Stimulated activated CD8-positive, alpha-beta memory T cell treated with anti-CD3 and anti-CD28 coated beads, Interleukin-15, amount 100 ng/mL, for 4 hours (primary cell): ENCODE results near the gene ADAM22.

Experiments used
- DNase-seq, 2 donors: peaks; one replicate each; pipeline ENCODE4 v3.0.0-alpha.2; 2020; ENCODE audit warnings: low read depth in 2 of 2

Gene ADAM22

DNA sequence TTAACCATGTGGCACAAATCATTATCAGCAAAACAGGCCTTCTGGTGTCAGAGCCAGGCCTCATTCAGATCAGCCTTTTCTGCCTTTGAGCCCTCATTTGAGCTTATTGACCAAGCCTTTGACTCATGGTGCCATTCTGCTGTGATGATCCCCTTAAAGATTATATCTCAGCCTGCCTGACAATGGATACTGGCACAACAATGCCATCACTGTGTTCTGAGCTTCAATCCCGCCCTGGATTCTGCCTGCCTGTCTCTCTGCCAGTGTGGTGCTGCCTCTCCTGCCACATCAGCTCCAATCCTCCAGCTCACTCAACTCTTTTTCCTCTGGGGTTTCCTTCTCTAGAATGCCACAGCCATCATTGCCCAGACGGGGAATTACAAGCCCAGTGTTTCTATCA, 233.2 kb downstream of the ADAM22 start:
- no peak for DNase-seq

DNA sequence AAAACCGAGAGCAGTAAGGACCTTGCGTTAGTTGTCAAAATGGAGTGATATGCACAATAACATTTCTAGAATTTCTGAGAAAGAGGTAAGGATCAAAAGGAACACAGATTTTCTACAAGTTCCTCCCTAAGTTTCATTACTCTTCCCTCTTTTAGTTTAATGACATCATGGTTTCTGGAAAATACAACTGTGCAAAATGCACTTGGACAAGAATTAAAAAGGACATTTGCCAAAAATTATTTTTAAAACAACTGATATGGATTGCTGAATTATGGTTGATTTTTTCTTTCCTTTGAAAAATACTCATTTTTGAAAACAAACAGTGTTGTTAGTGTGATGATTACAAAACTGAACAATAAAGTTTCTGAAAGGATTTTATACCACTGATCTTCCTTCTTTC, 233.7 kb downstream of the ADAM22 start:
- DNase-seq, result no peak

DNA sequence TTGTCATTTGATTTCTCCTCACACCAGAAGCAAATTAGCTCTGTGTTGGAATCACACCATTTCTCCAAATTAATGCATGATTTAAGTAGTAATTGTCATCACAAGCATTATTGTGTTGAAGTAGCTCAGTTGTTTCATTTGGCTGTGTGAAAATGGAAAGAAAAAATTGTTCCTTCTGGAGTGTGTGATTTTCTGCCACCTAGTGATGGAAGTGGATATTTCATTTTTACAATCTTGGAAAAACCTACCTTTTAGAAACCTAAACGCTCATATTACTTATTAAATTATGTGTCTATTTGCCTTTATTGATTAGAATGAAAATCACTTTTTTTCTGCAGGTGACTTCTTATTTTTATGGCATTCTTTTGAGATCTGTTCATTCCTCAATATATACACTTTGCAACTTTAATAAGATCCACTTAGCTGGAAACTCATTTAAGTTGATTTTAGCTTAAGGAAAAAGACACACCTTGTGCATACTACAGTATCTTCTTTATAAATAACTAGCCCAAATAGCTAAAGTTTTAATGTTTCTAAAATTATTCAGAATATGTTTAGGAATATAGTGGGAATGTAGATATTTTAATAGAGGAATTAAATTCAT, 235.8 kb downstream of the ADAM22 start:
- DNase-seq, result no peak

DNA sequence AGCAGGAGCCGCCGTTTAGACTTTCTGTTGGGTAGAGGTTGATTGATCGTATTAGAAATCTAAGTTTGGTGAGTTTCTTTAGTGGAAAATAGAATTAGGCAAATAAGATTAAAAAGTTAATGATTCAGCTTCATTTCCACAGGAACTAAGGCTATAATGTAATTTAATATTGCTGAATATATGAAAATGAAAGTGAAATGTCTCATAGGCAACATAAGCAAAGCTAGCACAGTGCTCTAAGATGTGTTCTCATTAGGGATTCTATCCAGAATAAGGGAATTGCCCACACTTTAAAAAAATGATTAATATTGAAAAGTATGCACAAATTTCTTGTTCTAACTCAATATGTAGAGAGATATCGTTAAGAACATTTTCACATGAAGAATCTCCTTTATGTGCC, 238.8 kb downstream of the ADAM22 start:
- DNase-seq, result no peak

DNA sequence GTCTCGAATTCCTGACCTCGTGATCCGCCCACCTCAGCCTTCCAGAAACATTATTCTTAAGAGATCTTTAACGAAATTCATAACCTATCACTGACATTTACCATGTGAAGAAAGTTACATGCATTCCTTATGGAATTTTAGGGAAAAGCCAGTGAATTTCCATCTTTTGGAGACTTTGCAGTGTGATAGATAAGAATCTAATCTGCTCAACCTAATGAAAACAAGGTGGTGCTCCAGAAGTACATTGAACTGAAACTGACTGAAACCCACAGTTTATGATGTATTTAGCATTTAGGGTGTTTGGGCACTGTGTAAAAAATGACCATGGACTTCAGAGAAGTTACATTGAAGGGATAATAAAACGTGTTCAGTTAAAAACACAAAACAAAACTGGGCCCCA, 242.1 kb downstream of the ADAM22 start:
- no peak for DNase-seq

DNA sequence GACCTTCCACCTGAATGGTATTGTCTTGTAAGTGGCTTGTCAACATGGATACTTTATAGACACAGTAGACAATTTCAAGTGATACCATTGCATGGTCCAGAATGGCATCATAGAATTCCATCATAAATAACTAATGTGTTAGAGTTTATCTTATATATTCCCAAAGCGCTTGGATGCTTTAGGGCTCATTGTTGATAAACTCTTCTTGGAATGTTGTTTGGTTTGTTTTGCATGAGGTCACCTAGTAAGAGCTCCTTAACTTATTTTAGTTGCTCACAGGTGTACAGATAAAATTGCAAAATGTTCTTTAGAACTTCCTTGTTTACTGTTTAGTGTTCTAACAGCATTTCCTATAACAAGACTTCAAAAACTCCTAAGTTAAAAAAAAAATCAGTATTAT, 249.0 kb downstream of the ADAM22 start:
- no peak for DNase-seq

DNA sequence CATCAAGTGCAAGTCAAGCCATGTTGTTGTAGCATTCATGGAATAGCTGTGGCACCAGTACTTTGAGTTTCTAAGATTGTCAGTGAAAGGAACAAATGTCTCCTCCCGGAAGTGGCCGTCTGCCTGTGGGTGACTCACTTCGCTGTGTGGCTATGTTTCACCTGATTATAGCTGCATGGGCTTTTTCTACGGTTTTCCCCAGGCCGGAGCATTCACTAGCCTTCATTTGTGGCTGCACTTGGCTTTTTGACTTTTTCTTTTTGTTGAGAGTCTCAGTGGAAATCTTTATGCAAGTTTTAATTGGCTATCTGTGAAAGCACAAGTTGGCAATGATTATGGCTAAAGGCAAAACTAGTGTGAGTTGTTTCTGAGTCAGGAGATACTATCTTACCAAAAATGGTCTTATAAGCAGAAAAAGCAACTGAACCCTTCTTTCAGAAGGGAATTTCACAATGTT, 250.8 kb downstream of the ADAM22 start:
- no peak for DNase-seq

DNA sequence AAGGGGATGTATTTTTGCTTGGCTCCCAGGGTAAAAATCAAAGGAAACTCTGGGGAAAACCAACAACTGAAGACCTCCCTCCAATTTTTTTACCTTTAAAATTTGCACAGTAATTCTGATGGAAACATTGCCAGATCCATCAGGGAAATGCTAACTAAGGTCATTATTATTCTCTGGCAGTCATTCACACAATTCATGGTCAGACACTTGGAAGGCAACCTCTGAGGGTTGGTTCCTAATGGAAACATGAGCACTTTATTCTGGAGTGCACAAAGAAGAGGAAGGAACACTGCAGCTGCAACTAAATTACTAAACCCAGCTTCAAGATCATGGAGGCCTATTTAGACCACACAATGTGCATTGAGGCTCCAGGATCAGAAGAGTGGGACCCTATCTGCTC, 251.6 kb downstream of the ADAM22 start:
- no peak for DNase-seq

DNA sequence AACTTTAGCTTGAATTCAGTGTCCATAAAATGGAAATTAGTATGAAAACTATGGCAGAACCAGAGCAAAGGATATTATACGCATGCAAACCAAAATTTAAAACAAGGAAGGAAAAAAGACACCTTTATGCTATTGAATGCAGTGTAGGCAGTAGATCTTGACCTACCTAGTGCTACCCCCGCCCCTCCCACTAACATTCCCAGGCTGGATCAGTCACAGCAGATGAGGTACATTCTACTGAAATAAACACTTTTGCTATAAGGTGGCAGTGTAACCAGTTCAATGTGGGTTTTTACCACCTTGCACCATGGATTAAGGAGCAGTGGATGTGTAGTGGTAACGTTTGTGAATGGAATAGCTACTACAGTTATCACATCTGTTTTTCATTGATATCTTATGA, 257.9 kb downstream of the ADAM22 start:
- no peak for DNase-seq

DNA sequence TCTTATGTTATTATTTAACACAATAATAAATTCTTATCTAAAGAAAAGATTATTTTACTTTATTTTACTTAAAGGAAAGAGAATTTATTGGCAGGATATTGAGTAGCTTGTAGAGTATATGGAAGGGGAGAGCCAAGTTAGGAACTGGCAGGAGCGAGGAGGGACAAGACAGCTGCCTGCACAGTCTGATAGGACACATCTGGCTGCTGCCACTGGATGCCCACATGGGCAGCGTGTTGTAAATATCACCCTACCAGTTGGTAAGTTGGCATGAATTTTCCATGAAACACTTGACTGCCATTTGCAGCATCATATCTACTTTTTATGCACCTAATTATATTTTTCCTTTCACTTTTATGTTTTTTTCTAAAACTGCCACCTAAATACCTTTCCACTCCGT, 266.2 kb downstream of the ADAM22 start:
- DNase-seq, result no peak

DNA sequence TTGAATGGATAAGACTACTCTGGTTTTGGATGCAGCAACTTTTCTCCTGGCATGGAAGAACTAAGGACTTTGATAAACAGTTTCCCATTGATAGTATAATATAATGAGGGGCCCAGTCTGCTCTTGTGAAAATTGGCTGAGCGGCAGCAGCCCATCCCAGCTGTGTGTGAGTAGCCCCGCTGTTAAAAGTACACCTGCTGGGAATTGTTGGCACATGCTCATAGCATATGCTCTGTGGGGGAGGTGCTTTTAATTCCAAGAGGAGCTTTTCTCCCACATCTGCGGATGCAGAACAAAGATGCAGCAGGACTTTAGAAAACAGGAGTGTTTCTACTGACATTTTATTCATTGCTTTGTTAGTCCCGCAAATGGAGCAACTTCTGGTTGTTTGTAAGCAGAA, 266.7 kb downstream of the ADAM22 start:
- no peak for DNase-seq

DNA sequence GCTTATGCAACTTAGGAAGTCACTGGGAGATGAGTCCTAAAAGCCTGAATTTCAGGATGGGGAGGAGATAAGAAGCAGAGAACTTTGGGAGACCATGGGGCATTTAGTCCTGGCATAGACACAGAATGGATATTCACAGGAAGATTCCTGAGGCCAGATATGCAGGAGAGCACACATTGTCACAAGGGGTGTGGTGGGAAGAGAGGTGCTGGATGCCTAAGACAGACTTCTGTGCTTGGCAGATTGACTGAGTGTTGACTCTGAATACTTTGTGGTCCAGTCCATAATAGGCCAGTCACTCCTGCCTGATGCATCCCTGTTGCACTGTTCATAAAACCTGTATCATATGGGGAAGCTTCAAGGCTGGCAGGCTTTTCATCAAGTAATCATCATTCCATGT, 267.3 kb downstream of the ADAM22 start:
- no peak for DNase-seq

DNA sequence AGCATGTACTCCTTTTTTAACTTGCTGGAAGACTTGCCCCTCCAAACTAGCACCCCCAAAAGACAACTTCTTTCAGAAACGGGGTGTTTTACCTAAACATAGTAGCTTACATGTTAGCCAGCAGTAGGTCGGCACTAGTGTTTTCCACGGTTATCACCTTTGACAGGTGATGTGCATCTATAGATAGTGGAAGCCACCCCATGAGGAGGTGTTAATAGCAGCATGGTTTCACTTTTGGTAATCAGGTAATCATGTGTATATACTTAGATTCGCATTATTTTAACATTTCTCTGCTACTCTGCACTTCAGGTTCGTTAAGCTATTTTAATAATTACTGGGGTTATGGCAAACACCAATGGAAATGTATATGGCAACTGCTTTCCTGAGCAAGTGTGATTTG, 268.2 kb downstream of the ADAM22 start:
- DNase-seq, result no peak

DNA sequence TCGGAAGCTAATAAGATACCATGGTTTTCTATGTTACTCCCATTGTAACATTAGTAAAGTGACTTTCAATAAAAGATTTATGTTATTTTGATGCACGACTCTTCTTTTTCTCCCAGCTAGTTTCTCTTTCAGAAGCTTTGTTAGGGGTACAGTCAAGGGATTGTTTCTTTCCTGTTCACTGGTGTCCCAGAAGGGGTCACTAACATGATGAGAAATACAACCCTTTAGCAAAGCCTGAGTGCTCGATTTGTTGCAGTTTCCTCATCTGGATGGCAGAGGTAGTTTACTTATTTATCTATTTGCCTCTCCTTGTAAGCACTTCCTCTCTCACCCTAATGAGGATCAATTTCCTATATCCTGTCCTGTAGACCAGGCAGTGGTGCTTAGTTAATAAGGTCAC, 268.7 kb downstream of the ADAM22 start:
- no peak for DNase-seq

DNA sequence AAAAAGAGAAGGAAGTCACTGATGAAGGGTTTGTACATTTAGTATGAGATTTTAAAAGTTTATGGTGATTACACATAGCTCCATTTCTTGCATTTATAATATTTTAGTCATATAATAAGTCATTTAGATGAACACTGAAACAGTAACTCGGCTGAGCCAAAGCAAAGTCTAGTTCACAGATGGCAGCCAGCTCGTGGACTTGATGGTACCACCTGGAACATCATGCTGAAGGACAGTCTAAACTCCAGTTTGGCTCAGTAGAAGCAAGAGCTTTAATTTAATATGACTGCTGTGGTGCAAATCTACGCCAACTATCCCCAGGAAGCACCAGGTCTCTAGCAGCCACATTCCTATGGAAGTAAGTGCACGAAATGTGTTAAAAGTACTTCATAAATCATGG, 269.4 kb downstream of the ADAM22 start:
- no peak for DNase-seq

DNA sequence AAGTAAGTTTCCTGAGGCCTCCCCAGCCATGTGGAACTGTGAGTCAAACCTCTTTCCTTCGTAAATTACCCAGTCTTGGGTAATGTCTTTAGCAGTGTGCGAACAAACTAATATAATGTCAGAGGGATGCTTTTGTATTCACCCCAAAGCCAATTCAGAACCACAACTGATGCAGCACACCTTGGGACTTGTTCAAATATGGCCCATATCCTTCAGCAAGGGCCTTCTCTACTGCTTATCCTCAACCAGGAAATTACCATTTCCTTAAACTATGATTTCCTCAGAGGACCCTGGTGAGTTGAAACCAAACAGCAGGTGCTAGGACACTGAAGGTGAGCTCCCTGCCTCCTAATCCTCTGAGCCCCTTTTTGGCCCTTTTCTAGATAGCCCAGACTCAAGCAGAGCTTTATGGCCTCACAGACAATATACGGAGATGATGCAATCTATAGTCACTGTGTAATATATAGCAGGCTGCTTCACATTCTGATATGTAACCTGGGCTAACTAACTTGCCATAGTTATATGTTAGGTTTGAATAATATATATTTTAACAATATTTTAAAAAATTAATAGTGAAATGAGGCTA, 270.6 kb downstream of the ADAM22 start:
- DNase-seq, result no peak

DNA sequence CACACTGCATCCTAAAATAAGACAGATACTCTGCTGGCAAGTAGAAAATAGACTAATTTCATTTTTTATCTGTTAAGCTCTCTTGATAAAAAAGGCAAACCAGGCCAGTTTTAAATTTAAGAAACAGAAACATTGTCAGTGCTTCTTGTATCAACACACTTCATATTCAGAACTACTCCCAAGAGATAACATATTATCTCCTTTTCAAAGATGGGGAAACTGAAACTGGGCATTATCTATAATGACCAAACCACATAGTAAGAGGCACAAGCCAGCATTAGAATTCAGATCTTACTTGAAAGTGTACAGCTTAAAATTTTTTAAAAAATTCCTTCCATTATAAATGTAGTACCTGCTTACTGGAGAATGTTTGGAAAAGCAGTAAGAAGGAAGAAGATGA, 271.1 kb downstream of the ADAM22 start:
- no peak for DNase-seq

DNA sequence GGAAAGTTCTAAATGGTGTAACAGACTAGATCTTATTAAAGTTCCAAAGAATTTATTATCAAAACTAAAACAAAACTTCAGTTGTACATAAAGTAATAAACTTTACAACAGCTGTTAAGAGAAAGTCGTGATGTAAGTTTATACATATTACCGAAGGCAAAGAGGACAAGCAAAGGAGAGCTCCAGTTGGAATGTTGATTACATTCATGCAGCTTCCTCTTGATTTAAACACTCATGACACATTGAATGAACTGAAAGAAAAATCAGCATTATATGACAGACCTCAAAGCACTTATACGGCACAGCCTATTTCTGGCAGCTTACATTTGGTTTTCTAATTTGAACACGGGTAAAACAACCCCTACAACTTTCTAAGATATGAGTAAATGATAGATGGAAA, 272.2 kb downstream of the ADAM22 start:
- no peak for DNase-seq

DNA sequence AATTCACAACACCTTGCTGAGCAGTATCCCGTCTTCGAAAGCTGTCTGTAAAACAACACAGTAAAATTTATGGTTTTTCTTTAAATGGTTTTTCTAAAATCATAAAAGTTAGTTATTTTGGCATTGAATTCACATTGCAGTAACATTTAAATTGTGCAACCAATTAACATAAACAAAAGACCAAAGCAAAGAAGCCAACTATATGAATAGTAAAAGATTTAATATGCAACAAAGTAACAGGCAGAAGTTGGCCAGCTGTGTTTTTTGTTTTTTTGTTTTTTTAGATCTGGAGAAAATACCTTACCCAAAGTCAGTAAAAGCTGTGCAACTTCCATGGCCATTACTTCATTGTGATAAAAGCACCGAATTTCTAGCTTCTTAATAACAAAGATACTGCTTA, 274.5 kb downstream of the ADAM22 start:
- no peak for DNase-seq

DNA sequence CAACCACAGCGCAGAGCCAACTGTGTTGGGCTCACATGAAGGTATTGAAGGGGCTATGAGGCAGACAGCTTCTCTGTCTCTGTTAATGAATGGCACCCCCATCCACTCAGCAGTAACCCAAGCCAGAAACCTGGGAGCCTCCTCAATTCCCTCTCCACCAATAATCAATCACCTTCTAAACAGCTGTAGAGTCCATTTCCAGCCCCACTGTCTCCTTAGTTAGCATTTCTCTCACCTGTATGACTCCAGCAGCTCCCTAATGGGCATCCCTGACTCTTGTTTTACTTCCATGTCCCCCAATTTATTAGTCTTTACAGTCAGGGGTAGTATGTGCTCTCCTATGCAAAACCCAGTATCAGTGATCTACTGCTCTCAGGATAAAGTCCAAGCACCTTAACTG, 278.9 kb downstream of the ADAM22 start:
- no peak for DNase-seq

DNA sequence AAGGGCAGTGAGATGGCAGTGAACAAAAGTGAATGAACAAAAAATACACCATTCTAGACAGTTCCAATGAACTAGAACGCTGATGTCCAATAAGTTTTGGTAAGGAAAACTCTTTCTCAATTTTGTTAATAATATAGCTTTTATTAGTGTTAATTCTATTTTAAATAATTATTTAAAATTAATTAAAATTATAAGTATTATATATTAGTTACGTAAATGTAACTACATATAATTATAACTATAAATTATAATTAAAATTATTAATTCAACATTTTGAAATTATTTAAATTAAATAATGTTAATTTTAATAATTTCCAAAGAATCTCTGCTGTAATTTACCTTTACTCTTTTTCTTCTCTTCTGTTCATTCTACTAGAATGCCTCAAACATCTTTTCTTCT, 280.4 kb downstream of the ADAM22 start:
- no peak for DNase-seq

DNA sequence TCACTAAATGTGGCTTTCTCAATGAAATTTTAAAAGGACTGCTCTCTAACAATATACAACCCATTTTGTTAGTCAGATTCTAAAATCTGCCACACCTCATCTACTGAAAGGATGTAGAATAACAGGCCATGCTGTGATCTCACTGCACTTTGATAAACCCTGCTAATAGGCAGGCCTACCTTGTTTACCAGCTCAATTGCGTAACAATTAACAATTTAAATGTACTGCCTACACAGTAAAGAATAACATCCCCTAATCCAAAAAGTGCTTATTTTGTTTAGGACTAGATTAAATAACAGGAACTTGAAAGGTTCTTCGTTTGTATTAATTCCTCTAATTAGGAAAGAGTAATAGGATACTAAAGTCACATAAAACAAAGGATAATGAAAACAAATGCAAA, 281.2 kb downstream of the ADAM22 start:
- DNase-seq, result no peak

DNA sequence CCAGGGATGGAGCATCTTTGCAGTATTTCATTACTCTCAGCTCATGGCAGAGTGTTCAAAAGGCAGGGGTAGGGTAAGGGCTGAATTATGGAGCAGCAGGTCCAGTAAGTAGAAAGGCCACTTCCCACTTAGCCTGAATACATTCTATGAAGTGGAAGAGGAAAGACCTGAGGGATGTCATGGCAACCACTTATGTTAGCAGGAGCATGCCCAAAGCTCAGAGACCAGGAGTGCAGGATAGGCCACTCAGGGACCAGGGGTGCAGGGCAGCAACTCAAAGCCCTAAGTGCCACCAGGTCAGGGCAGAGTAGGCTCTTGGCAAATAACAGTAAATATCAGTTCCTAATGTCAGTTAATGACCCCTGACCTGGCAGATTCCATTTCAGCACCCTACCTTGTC, 282.2 kb downstream of the ADAM22 start:
- no peak for DNase-seq
